Esophagus muscularis mucosa (tissue), 4 donors: Measurements from ENCODE around the gene MYBBP1A.

Experiments used
- EP300 ChIP-seq: sonication (generic); formaldehyde crosslinking; IDR thresholded peaks from one replicate; pipeline ENCODE4 v1.6.1; 2017; ENCODE audit warnings: antibody characterized with exemption
- POLR2A ChIP-seq: fragments of 450-650 bp; IDR thresholded peaks from one replicate; pipeline ENCODE4 v1.6.1; 2017; ENCODE audit warnings: antibody characterized with exemption, moderate library complexity, mild to moderate bottlenecking, low read depth
- POLR2AphosphoS5 ChIP-seq, 2 donors: sonication (generic); formaldehyde crosslinking; IDR thresholded peaks; one replicate each; pipeline ENCODE4 v1.6.1; 2017; ENCODE audit warnings: antibody characterized with exemption in 2 of 2
- TF ChIP-seq, protein P1 (sequence below), 3 experiments: fragments of 200-600 bp in 2 of 3; fragments of 450-650 bp in 1 of 3; sonication (generic) in 2 of 3; IDR thresholded peaks; one replicate each; pipeline ENCODE4 v1.5.1; 2017 to 2019; ENCODE audit warnings: antibody characterized with exemption in 3 of 3, mild to moderate bottlenecking in 2 of 3, moderate library complexity in 1 of 3

DNA sequence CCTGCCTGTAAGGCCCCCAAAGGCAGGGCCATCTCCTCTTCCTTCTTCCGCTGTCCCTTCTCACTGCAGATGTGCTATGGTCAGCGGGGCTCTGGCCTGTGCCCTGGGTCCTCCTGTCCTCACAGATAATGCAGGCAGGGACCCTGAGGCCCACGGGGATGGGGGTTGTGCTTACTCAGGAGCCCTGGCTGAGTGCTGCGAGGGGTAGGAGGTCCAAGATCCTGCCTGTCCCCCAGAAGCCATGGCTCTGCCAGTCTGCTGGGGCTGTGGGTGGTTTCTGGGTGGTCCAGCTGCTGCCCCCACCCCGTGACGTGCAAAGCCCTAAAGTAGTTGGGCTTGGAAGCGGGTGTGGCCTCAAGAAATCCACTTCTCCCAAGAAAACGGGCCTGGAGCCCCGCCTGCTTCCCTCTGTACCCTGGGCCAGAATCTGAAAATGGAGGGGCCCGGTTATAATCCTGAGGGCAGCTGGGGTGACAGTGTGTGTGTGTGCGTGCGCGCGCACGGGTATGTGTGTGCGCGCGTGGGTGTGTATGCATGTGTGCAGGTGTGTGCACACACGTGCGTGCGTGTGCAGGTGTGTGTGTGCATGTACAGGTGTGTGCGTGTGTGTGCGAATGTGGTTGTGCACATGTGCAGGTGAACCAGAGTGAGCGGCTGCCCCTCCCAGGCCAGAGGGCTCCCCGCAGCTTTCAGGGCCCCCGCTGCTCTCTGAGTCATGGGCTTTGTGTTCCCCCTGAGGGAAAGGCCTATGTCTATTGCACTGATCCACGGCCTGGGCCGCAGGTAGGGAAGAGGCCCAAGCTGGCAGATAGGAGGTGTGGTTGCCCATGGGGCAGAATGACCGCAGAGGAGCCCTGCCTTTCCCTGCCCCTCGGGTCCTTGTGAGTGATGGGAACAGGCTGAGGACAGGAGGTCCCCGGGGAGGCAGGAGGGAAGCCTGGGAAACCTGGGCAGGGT is 42.8 kb downstream of the MYBBP1A start:
- TF ChIP-seq, protein P1, sequence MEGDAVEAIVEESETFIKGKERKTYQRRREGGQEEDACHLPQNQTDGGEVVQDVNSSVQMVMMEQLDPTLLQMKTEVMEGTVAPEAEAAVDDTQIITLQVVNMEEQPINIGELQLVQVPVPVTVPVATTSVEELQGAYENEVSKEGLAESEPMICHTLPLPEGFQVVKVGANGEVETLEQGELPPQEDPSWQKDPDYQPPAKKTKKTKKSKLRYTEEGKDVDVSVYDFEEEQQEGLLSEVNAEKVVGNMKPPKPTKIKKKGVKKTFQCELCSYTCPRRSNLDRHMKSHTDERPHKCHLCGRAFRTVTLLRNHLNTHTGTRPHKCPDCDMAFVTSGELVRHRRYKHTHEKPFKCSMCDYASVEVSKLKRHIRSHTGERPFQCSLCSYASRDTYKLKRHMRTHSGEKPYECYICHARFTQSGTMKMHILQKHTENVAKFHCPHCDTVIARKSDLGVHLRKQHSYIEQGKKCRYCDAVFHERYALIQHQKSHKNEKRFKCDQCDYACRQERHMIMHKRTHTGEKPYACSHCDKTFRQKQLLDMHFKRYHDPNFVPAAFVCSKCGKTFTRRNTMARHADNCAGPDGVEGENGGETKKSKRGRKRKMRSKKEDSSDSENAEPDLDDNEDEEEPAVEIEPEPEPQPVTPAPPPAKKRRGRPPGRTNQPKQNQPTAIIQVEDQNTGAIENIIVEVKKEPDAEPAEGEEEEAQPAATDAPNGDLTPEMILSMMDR (IDR thresholded peaks at IDR 0.05), result no peak
- TF ChIP-seq EP300 (no peak), POLR2AphosphoS5 (IDR thresholded peaks at IDR 0.05) (no peak), POLR2A (no peak)
